Kidney epithelial cell (primary cell): ENCODE results near the gene KIAA1755. TPM values are rescaled to one million over a fixed set of nuclear protein-coding genes. Genes with fewer than 3 reads are reported as not detected.

ENCODE experiments used
- DNase-seq: peaks from one replicate; pipeline ENCODE4 v3.0.0-alpha.2; 2010; ENCODE audit warnings: low read depth
- H3K27me3 ChIP-seq: 2 replicates; pipeline ENCODE4 v1.6.0; 2011; ENCODE audit warnings: low read length; ENCODE audit not compliant: control insufficient read depth, insufficient read depth
- H3K36me3 ChIP-seq: 2 replicates; pipeline ENCODE4 v1.5.1; 2011; ENCODE audit warnings: low read length; ENCODE audit not compliant: control insufficient read depth, insufficient read depth
- H3K4me3 ChIP-seq: 2 replicates; pipeline ENCODE4 v1.5.1; 2011; ENCODE audit warnings: low read depth, mild to moderate bottlenecking, control low read depth, low read length
- total RNA-seq: library from RNA; depleted of rRNA; stranded (reverse); fragments of >200 nt; gene quantifications from 2 replicates; pipeline ENCODE4 v1.2.3, GENCODE V29; 2015
- TF ChIP-seq, protein P1 (sequence below): IDR thresholded peaks from 2 replicates; pipeline ENCODE4 v1.5.1; 2011; ENCODE audit warnings: mild to moderate bottlenecking, moderate library complexity, low read length, control low read depth, inconsistent platforms; ENCODE audit not compliant: insufficient read depth, poor library complexity, severe bottlenecking

Gene KIAA1755
- total RNA-seq, 1 donor from 2014 or later = 1.4 TPM

DNA sequence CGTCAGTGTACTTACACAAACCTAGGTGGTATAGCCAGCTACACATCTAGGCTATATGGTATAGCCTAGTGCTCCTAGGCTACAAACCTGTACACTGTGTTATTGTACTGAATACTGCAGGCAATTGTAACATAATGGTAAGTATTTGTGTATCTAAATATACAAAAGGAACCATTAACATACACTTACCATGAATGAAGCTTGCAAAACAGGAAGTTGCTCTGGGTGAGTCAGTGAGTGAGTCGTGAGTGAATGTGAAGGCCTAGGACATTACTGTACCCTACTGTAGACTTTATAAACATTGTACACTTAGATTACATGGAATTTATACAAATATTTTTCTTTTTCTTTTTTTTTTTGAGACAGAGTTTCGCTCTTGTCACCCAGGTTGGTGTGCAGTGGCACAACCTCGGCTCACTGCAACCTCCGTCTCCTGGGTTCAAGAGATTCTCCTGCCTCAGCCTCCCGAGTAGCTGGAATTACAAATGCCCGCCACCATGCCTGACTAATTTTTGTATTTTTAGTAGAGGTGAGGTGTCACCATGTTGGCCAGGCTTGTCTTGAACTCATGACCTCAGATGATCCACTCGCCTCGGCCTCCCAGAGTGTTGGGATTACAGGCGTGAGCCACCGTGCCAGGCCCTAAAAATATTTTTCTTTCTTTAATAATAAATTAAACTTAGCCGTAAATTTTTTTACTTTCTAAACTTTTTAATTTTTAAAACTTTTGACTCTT, 15.4 kb upstream of the KIAA1755 start:
- TF ChIP-seq, protein P1, sequence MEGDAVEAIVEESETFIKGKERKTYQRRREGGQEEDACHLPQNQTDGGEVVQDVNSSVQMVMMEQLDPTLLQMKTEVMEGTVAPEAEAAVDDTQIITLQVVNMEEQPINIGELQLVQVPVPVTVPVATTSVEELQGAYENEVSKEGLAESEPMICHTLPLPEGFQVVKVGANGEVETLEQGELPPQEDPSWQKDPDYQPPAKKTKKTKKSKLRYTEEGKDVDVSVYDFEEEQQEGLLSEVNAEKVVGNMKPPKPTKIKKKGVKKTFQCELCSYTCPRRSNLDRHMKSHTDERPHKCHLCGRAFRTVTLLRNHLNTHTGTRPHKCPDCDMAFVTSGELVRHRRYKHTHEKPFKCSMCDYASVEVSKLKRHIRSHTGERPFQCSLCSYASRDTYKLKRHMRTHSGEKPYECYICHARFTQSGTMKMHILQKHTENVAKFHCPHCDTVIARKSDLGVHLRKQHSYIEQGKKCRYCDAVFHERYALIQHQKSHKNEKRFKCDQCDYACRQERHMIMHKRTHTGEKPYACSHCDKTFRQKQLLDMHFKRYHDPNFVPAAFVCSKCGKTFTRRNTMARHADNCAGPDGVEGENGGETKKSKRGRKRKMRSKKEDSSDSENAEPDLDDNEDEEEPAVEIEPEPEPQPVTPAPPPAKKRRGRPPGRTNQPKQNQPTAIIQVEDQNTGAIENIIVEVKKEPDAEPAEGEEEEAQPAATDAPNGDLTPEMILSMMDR = no peak
- DNase-seq = no peak
- no peaks in the 10 kb centered on the region for H3K36me3 ChIP-seq

GRCh38 chr20:38272961-38273360, 12.4 kb upstream of the KIAA1755 start:
- Histone ChIP-seq H3K4me3 (no peak overlapping the region), H3K36me3 (no peaks in the 10 kb centered on the region), H3K27me3 (no peaks in the 10 kb centered on the region)
- no peak for DNase-seq
- TF ChIP-seq, protein P1 = no peak

More for the DNA sequence above, 15.4 kb upstream of the KIAA1755 start:
- H3K27me3 ChIP-seq = no peaks in the 10 kb centered on the region
- H3K4me3 ChIP-seq = no peak overlapping the region

GRCh38 chr20:38272398-38272797, 11.9 kb upstream of the KIAA1755 start:
- Histone ChIP-seq H3K4me3 (no peak overlapping the region), H3K27me3 (no peaks in the 10 kb centered on the region), H3K36me3 (no peaks in the 10 kb centered on the region)
- DNase-seq = no peak
- TF ChIP-seq, protein P1 = no peak

- Histone ChIP-seq H3K4me3 (no peak overlapping the region), H3K36me3 (no peaks in the 10 kb centered on the region), H3K27me3 (no peaks in the 10 kb centered on the region)
- DNase-seq = no peak
- TF ChIP-seq, protein P1 = no peak
These were observed 11.1 kb upstream of the KIAA1755 start for GRCh38 chr20:38271608-38272120.

DNA sequence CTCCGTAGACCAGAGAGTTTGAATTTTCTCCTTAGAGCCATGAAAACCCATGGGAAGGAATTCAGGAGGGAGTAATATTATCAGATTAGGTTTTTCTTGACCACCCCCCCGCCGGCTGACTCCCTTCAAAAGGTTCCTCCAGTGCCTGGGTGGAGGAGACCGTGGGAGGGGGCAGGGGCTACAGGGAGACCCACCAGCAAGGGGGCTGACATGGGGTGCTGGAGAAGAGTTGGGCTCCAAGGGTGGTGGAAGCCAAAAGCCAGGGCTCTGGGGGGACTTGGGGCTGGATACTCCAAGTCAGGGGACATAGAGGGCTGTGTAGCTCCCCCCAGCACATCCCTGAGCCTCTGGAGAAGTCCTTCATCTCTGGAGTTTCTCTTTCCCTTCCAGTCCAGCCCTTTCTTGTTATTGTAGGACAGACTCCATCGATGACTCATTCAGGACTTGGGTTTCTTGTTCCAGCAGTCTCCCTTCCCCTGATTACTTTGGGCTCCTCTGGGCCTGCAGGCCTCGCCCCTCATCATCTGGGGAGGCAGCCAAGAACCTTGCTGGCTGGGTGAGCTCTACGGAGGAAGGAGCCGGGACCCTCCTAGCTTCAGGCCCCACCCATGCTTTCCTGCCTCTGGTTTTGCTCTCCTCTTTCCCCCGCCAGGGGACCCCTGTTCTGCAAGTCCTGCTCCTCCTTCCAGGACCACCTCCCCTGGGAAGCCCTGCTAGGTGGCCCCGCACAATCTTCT, 10.5 kb upstream of the KIAA1755 start:
- DNase-seq = peak; percentile 82
- H3K4me3 ChIP-seq = no peak overlapping the region
- no peaks in the 10 kb centered on the region for H3K36me3 ChIP-seq
- TF ChIP-seq, protein P1 = no peak
- H3K27me3 ChIP-seq = no peaks in the 10 kb centered on the region
